K562 (cell line): ENCODE measurements around the gene TXLNB. TPM values are rescaled to one million over a fixed set of nuclear protein-coding genes. Genes with fewer than 3 reads are reported as not detected.

Source experiments
- ATAC-seq: fragments of 200-7000 bp; cut with Tn5 transposase; 3 replicates; pipeline ENCODE4 v1.9.1; 2020; ENCODE audit warnings: moderate library complexity
- BruUV-seq: library from RNA; stranded (reverse); fragments of 400-500 nt; replicated peaks from 2 replicates; lab custom pipeline; 2021; lab: Mats Ljungman, UMichigan
- CTCF ChIA-PET: fragments of 300-600 bp; formaldehyde crosslinking; extraction: SDS; loops from one replicate; lab custom pipeline; 2021; ENCODE audit warnings: low intra/inter-chr PET ratio; lab: Yijun Ruan, JAX
- POLR2A ChIA-PET: fragments of 300-600, 350-650 bp; sonication (Branson Sonifier 250); formaldehyde crosslinking; extraction: SDS; loops from one replicate; lab custom pipeline; 2021; ENCODE audit warnings: antibody characterized with exemption, inconsistent platforms; lab: Yijun Ruan, JAX
- DNase-seq, 4 experiments: peaks; one replicate each; pipeline versions ENCODE4 v3.0.0 to v3.0.0-alpha.2; 2011 to 2018; ENCODE audit warnings: low spot score in 3 of 4, mixed read lengths in 3 of 4; ENCODE audit errors: extremely low read depth in 1 of 4
- FAIRE-seq: peaks from 2 replicates; lab custom pipeline; 2011; peaks lifted over from hg19 to GRCh38; lab: Jason Lieb, UNC
- H2AFZ ChIP-seq: 2 replicates; pipeline ENCODE4 v1.6.0; 2011; ENCODE audit warnings: low read depth, low read length, control low read depth, inconsistent platforms
- H3K27ac ChIP-seq: fragments of 200-600 bp; 3 replicates; pipeline ENCODE4 v1.8.0; 2011; ENCODE audit warnings: low read depth, mild to moderate bottlenecking, control low read depth, inconsistent platforms, low read length, moderate library complexity, mixed read lengths; ENCODE audit errors: extremely low read depth
- H3K27me3 ChIP-seq, 2 experiments: fragments of 300-600 bp in 1 of 2; 2 replicates in 1 of 2; 3 replicates in 1 of 2; pipeline versions ENCODE4 v1.6.0 to v1.8.0; 2011; ENCODE audit warnings: inconsistent platforms in 2 of 2, low read length in 2 of 2, mild to moderate bottlenecking in 1 of 2, mixed read lengths in 1 of 2, moderate library complexity in 1 of 2; ENCODE audit not compliant: control insufficient read depth in 2 of 2, insufficient read depth in 2 of 2
- H3K36me3 ChIP-seq: fragments of 300-600 bp; 3 replicates; pipeline ENCODE4 v1.8.0; 2011; ENCODE audit warnings: mild to moderate bottlenecking, low read length, inconsistent platforms; ENCODE audit not compliant: control insufficient read depth, insufficient read depth
- H3K4me1 ChIP-seq, 2 experiments: fragments of 200-600 bp in 1 of 2; replicated peaks in 1 of 2; 2 replicates in 1 of 2; 3 replicates in 1 of 2; pipeline versions ENCODE4 v1.5.1 to v1.8.0; 2011; ENCODE audit warnings: inconsistent platforms in 2 of 2, low read length in 2 of 2, mild to moderate bottlenecking in 1 of 2, mixed read lengths in 1 of 2, moderate library complexity in 1 of 2; ENCODE audit not compliant: control insufficient read depth in 2 of 2, insufficient read depth in 2 of 2
- H3K4me2 ChIP-seq: 2 replicates; pipeline ENCODE4 v1.6.1; 2011; ENCODE audit warnings: low read length, control low read depth, inconsistent platforms, mixed read lengths; ENCODE audit not compliant: insufficient read depth
- H3K4me3 ChIP-seq: fragments of 200-600 bp; sonication (generic), shearing (Covaris generic); 2 replicates; pipeline ENCODE4 v1.5.1; 2016; ENCODE audit warnings: control low read depth, inconsistent platforms
- H3K79me2 ChIP-seq: fragments of 200-600 bp; 3 replicates; pipeline ENCODE4 v1.8.0; 2011; ENCODE audit warnings: low read length, inconsistent platforms; ENCODE audit not compliant: control insufficient read depth, insufficient read depth
- H3K9ac ChIP-seq, 2 experiments: 2 replicates each; pipeline versions ENCODE4 v1.6.0 to v1.6.1; 2011; ENCODE audit warnings: low read depth in 2 of 2, low read length in 2 of 2, control low read depth in 1 of 2, inconsistent platforms in 1 of 2, mild to moderate bottlenecking in 1 of 2, mixed read lengths in 1 of 2; ENCODE audit not compliant: insufficient read depth in 1 of 2
- H3K9me1 ChIP-seq: one replicate; pipeline ENCODE4 v1.6.0; 2011; ENCODE audit warnings: inconsistent platforms, mild to moderate bottlenecking, low read length, moderate library complexity; ENCODE audit not compliant: control insufficient read depth, insufficient read depth
- H3K9me3 ChIP-seq: replicated peaks from 2 replicates; pipeline ENCODE4 v1.5.1; 2011; ENCODE audit warnings: low read depth, low read length, inconsistent platforms; ENCODE audit not compliant: control insufficient read depth, insufficient read depth
- H4K20me1 ChIP-seq: replicated peaks from 2 replicates; pipeline ENCODE4 v1.6.1; 2011; ENCODE audit warnings: low read length, inconsistent platforms, mixed read lengths; ENCODE audit not compliant: control insufficient read depth, insufficient read depth
- CREB1 ChIP-seq, 2 experiments: sonication (generic) in 1 of 2; formaldehyde crosslinking in 1 of 2; IDR thresholded peaks; 2 replicates each; pipeline versions ENCODE4 v1.6.1 to v1.8.0; 2012 to 2022; ENCODE audit warnings: inconsistent platforms in 1 of 2, mild to moderate bottlenecking in 1 of 2, missing genetic modification reagents in 1 of 2, moderate library complexity in 1 of 2
- ETS2 ChIP-seq: IDR thresholded peaks from 2 replicates; pipeline ENCODE4 v1.6.1; 2016; ENCODE audit warnings: borderline replicate concordance, missing genetic modification characterization, mild to moderate bottlenecking, moderate library complexity, missing compliant biosample characterization; ENCODE audit not compliant: poor library complexity, severe bottlenecking
- IRF2 ChIP-seq: sonication (generic); formaldehyde crosslinking; IDR thresholded peaks from 2 replicates; pipeline ENCODE4 v1.8.1; 2022; ENCODE audit warnings: mild to moderate bottlenecking, missing genetic modification reagents
- SPI1 ChIP-seq: IDR thresholded peaks from 2 replicates; pipeline ENCODE4 v1.6.1; 2011; ENCODE audit warnings: low read depth, low read length, control low read depth, borderline replicate concordance
- WGBS: fragments of 100-300 bp; shearing (Covaris generic); methylation state at CpG from one replicate; pipeline ENCODE4 v1.1.6; 2016; ENCODE audit warnings: low coverage, mixed read lengths; ENCODE audit not compliant: insufficient coverage; ENCODE audit errors: missing lambda C conversion rate; 5-methylcytosine and 5-hydroxymethylcytosine counted together
- in situ Hi-C: fragments of 300-500 bp; cut with MboI; formaldehyde crosslinking; loops from 4 replicates; pipeline ENCODE4 v1.15.0; 2018; ENCODE audit warnings: inconsistent platforms, mixed read lengths
- intact Hi-C: fragments of 100-400 bp; cut with micrococcal nuclease; formaldehyde crosslinking; loops from 2 replicates; pipeline ENCODE4 v1.14.2; 2022
- polyA plus RNA-seq, 8 experiments: library from polyadenylated mRNA; depleted of rRNA in 4 of 8; stranded (reverse) in 5 of 8; unstranded in 3 of 8; fragments of >200 nt; fragmentation: Nextera tagmentation in 2 of 8; fragmentation: Illumina TruSeq in 1 of 8; extraction: Ambion mirVana in 2 of 8; extraction: Trizol in 1 of 8; gene quantifications; 2 replicates each; pipeline versions ENCODE4 v1.2.1 to v1.2.3, GENCODE V29; 2011 to 2014; ENCODE audit warnings: inconsistent platforms in 1 of 8, missing spikeins in 1 of 8
- total RNA-seq, 7 experiments: library from RNA; depleted of rRNA in 6 of 7; stranded (reverse); fragments of >200 nt in 6 of 7; fragmentation: Illumina TruSeq in 2 of 7; extraction: Trizol in 2 of 7; gene quantifications; 2 replicates each; pipeline versions ENCODE4 v1.2.1 to v1.2.3, GENCODE V29; 2011 to 2021; ENCODE audit warnings: low replicate concordance in 1 of 7
- TF ChIP-seq, protein P1 (sequence below): fragments of 250-450 bp; sonication (Bioruptor Pico); IDR thresholded peaks from 2 replicates; pipeline ENCODE4 v1.5.0; 2021; ENCODE audit warnings: mild to moderate bottlenecking, borderline replicate concordance

TXLNB gene
- total and polyA plus RNA-seq, 9 of the 15 experiments (the other 6 are each of a cell fraction or from before 2014, with no cell fraction given) = not detected

DNA sequence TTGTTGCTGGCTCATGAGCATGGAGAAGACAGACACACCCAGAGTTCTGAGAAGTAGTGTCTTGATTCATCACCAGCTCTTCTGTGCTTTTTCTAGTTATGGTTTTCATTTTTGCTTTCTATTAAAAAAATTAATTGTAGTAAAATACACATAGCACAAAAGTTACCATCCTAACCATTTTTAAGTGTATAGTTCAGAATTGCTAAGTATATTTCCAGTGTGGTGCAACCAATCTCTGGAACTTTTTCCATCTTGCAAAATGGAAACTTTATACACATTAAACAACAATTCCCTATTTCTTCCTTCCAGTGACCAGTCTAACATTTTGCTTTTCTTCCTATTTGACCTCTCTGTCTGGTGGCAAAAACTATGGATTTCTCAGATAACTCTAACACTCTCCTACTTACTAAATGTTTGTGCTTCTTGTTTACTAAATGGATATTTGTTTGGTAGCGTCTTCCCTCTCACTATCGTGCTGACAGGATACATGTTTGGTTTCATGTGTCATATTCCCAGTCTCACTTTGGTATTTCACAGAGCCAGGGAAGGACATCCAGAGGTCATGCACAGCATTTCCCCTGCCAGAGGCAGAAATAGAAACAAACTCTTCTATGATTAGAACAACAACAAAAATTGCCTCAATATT lies 40.6 kb downstream of the TXLNB start:
- WGBS = 0% methylated on average over 2 of the region's 2 CpGs
- TF ChIP-seq, protein P1, sequence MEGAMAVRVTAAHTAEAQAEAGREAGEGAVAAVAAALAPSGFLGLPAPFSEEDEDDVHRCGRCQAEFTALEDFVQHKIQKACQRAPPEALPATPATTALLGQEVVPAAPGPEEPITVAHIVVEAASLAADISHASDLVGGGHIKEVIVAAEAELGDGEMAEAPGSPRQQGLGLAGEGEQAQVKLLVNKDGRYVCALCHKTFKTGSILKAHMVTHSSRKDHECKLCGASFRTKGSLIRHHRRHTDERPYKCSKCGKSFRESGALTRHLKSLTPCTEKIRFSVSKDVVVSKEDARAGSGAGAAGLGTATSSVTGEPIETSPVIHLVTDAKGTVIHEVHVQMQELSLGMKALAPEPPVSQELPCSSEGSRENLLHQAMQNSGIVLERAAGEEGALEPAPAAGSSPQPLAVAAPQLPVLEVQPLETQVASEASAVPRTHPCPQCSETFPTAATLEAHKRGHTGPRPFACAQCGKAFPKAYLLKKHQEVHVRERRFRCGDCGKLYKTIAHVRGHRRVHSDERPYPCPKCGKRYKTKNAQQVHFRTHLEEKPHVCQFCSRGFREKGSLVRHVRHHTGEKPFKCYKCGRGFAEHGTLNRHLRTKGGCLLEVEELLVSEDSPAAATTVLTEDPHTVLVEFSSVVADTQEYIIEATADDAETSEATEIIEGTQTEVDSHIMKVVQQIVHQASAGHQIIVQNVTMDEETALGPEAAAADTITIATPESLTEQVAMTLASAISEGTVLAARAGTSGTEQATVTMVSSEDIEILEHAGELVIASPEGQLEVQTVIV (CRISPR knock-in tag) = no peak
- TF ChIP-seq ETS2 (tag) (no peak), IRF2 (CRISPR knock-in tag) (no peak), SPI1 (no peak), CREB1 (IDR thresholded peaks at IDR 0.05) (no peak), CREB1 (CRISPR knock-in tag; IDR thresholded peaks at IDR 0.05) (no peak)
- DNase-seq (no peak), ATAC-seq (no peak), FAIRE-seq (no peak)
- H3K4me1 ChIP-seq = no peaks in the 10 kb centered on the region
- no peak overlapping the region for H3K4me3 ChIP-seq
- H3K27ac ChIP-seq = no peak overlapping the region
- peaks cover 0 to 2% of the 10 kb centered on the region in 2 experiments; a peak in 2 of 5 replicates for H3K27me3 ChIP-seq
- H3K9ac ChIP-seq = no peak overlapping the region
- no peak overlapping the region for H3K4me2 ChIP-seq
- no peak overlapping the region for H2AFZ ChIP-seq
- no peaks in the 10 kb centered on the region for H4K20me1 ChIP-seq
- ChIA-PET POLR2A (no interaction called here), CTCF (no interaction called here)
- intact Hi-C loops = no loop called here
- H3K9me3 ChIP-seq = no peaks in the 10 kb centered on the region
- no TSS peak for BruUV-seq
- H3K79me2 ChIP-seq = no peaks in the 10 kb centered on the region
- in situ Hi-C loops = no loop called here
- H3K36me3 ChIP-seq = no peaks in the 10 kb centered on the region
- no peaks in the 10 kb centered on the region for H3K9me1 ChIP-seq
